ENCODE results near the gene A4GALT. TPM values are rescaled to one million over a fixed set of nuclear protein-coding genes. Genes with fewer than 3 reads are reported as not detected.
A peak's percentile ranks its signal among the peaks of the same experiment; 100 is the strongest.
"Not testable (repeated sequence)": the region's sequence is repeated elsewhere in the genome, so short reads cannot be mapped to it uniquely, and the experiment has no call there.

A4GALT gene
- total RNA-seq, 1 donor from 2014 or later = 21.6 TPM

DNA sequence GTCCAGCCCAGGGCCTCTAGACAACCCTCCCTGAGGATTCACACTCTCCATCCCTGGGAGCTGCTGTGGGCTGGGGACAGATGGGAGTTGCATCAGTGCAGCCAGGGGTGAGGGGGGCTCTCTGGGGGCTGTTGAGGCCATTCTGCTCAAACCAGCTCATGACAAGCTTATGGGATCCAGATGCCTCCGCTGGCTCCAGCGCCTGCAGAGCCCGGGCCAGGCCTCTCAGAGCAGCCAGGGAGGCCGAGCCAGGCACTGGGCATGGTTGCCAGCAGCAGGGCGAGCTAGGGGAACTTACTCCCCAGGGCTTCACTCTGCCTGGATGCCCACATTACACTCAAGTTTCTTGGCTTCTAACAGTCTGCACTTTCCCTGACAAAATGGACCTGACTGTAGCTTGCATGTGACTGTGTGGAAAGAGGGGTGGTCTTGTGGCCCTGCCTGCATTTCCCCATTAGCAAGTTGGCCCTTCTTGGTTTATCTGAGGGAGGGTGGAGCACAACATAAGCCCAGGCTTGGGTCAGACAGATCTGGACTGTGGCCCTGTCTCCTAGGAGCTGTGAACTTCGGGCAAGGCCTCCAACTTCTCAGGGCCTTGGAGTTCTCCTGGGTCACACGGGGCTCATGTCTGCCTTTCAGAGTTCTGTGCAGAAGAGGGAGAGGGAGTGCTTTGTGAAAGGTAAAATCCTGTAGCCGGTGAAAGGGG is 36.9 kb downstream of the A4GALT start:
- DNase-seq (ENCODE audit: low read depth) = no peak

GRCh38 chr22:42682113-42682851 is 38.4 kb downstream of the A4GALT start:
- DNase-seq (ENCODE audit: low read depth) = no peak

- peak; percentile 96 for DNase-seq (ENCODE audit: low read depth)
These were observed 40.0 kb downstream of the A4GALT start for GRCh38 chr22:42680648-42681047.

GRCh38 chr22:42679691-42680090 is 41.0 kb downstream of the A4GALT start:
- no peak for DNase-seq (ENCODE audit: low read depth)

GRCh38 chr22:42678894-42679293 is 41.8 kb downstream of the A4GALT start:
- no peak for DNase-seq (ENCODE audit: low read depth)

- DNase-seq (ENCODE audit: low read depth) = not testable (repeated sequence)
These were observed 42.7 kb downstream of the A4GALT start for GRCh38 chr22:42677936-42678335.

- peak; percentile 43 for DNase-seq (ENCODE audit: low read depth)
These were observed 44.5 kb downstream of the A4GALT start for GRCh38 chr22:42676059-42676607.

DNA sequence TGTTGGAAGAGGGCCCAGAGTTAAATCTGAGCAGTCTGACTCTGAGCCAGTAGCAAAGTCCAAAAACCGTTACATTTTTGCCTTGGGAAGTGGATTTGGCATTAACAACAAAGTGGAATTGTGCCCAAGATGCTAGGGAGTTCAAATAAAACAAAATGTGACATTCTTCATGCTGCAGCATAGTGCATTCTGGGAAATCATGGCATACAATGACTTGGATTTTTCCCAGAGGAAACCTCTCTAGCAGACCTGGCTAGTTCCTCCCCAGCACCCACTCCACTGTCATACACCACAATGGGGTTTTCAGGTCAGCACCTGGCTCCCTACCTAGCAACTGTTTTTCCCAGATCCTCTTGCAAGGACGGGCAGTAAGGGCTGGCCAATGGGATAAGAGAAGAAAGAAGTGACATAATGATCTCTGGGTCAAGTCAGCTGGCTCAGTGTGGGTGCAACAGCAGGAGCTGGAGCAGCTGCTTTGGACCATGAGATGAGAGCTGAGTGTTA is 46.7 kb downstream of the A4GALT start:
- DNase-seq (ENCODE audit: low read depth) = peak; percentile 26

- DNase-seq (ENCODE audit: low read depth) = not testable (repeated sequence)
These were observed 47.6 kb downstream of the A4GALT start for GRCh38 chr22:42673071-42673470.

GRCh38 chr22:42670921-42671709 is 49.6 kb downstream of the A4GALT start:
- DNase-seq (ENCODE audit: low read depth) = no peak

DNA sequence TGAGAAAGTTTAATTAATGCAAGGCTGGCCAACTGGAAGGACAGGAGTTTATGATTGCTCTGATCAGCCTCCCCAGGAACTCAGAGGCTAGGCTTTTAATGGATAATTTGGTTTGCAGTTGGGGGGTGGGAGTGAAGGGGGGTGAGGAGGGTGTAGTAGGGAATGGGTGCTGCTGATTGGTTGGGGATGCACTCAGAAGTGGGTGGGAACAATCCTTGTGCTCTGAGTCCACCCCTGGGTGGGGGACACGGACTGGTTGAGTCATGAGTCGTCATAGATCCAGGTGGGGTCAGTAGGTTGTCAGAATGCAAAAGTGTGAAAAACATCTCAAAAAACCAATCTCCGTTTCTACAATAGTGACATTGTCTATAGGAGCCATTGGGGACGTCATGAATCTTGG is 50.6 kb downstream of the A4GALT start:
- DNase-seq (ENCODE audit: low read depth) = no peak

GRCh38 chr22:42666393-42666792 is 54.3 kb downstream of the A4GALT start:
- DNase-seq (ENCODE audit: low read depth) = not testable (repeated sequence)

- DNase-seq (ENCODE audit: low read depth) = no peak
These were observed 55.5 kb downstream of the A4GALT start for GRCh38 chr22:42664976-42665831.

- DNase-seq (ENCODE audit: low read depth) = peak; percentile 79
These were observed 58.5 kb downstream of the A4GALT start for GRCh38 chr22:42661985-42662831.

DNA sequence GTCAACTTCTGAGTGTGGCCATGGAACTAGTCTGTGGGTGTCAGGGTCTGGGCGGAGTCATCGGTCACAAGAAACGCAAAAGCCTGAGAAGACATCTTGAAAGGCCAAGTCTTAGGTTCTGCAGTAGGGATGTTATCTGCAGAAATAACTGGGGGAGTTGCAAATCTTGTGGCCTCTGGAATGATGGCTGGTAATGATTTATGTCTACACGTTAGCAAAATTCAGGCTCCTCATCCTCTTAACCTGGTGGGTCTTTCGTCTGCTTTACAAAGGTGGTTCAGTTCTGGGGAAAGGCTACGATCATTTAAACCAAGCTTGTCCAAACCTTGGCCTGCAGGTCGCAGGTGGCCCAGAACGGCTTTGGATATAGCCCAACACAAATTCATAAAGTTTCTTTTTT is 64.1 kb downstream of the A4GALT start:
- no peak for DNase-seq (ENCODE audit: low read depth)

DNA sequence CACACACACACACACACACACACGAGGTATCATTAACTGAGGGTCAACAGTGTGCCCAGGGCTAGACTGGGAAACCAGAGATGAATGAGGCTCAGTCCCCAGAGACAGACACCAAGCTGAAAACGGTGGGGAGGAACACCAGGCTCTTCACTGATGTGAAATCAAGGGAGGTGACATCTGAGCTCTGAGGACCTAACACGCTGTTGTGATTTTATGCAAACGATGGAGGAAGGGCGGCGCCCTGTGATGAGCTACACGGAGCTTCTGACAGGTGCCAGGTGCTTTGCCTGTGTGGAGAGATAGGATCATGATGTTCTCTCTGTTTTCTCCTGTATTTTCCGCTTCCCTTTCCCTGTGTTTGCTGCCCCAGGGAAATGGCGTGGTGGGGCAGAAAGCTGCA is 65.0 kb downstream of the A4GALT start:
- no peak for DNase-seq (ENCODE audit: low read depth)

DNA sequence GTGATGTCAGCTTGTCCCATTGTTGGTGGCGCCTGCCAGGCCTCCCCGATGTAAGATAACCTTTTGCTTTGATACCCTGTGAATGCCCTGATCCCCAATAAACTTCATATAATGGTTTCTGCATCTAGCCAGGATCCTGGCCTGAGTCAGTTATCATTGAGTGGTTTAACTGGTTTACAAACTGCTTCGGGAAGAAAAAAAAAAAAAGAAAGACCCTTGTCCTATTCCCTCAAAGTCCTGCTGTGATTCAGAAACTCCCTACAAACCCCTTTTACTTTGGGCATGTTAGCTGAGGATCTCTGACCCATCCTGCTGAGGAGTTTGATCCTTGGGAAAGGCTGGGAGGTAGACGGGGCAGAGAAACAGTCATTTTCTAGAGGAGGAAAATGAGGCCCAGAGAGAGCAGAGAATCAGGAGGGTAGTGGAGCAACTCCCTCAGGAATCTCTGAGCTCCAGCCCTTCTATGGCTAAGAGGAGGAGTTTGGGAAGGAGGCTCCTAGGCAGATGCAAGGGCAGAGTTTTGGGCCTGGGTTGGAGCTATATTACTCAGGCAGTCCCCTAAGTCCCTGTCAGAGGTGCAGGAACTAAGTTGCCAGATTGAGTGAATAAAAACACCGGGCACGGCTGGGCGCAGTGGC is 66.1 kb downstream of the A4GALT start:
- no peak for DNase-seq (ENCODE audit: low read depth)

- no peak for DNase-seq (ENCODE audit: low read depth)
These were observed 66.7 kb downstream of the A4GALT start for GRCh38 chr22:42653999-42654398.

DNA sequence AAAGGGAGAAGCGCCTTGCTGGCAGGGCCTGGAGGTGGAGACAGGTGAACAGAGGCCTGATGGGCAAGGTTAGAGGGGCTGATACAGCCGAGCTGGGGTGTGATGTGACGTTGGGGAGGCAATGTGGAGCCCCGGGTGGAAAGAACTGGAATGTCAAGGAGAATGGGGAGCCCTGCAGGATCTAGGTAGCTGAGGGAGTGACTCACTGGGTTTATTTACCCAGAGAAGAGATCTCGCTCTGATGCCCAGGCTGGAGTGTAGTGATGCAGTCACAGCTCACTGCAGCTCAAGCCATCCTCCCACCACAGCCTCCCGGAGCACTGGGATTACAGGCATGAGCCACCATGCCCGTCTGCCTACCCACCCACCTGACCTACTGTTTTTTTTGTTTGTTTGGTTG is 69.5 kb downstream of the A4GALT start:
- DNase-seq (ENCODE audit: low read depth) = no peak
